CD14-positive monocyte (primary cell): ENCODE measurements around the gene DOHH. TPM values are rescaled to one million over a fixed set of nuclear protein-coding genes. Genes with fewer than 3 reads are reported as not detected.

Source experiments
- DNase-seq, 3 donors: peaks; one replicate each; pipeline ENCODE4 v3.0.0-alpha.2; 2011 to 2022
- H2AFZ ChIP-seq: 2 replicates; pipeline ENCODE4 v1.6.0; 2012; ENCODE audit warnings: mild to moderate bottlenecking, low read depth, low read length, inconsistent platforms; ENCODE audit not compliant: insufficient read depth, poor library complexity, severe bottlenecking
- H3K27ac ChIP-seq, 2 donors: 1 replicate in 1 of 2; 2 replicates in 1 of 2; pipeline ENCODE4 v1.5.1; 2012 to 2013; ENCODE audit warnings: low read length in 2 of 2, control low read depth in 1 of 2, inconsistent platforms in 1 of 2, low read depth in 1 of 2, mild to moderate bottlenecking in 1 of 2
- H3K27me3 ChIP-seq, 2 donors: one replicate each; pipeline versions ENCODE4 v1.6.0 to v1.6.1; 2011 to 2013; ENCODE audit warnings: low read length in 2 of 2; ENCODE audit not compliant: control insufficient read depth in 2 of 2, insufficient read depth in 2 of 2
- H3K36me3 ChIP-seq, 2 donors: replicated peaks in 1 of 2; 1 replicate in 1 of 2; 2 replicates in 1 of 2; pipeline versions ENCODE4 v1.5.1 to v1.6.1; 2012 to 2013; ENCODE audit warnings: low read length in 2 of 2, control low read depth in 1 of 2, inconsistent platforms in 1 of 2, mild to moderate bottlenecking in 1 of 2; ENCODE audit not compliant: insufficient read depth in 2 of 2, control insufficient read depth in 1 of 2
- H3K4me1 ChIP-seq, 2 donors: 1 replicate in 1 of 2; 2 replicates in 1 of 2; pipeline versions ENCODE4 v1.5.1 to v1.6.1; 2012 to 2013; ENCODE audit warnings: low read length in 2 of 2, control low read depth in 1 of 2, inconsistent platforms in 1 of 2, mild to moderate bottlenecking in 1 of 2, moderate library complexity in 1 of 2; ENCODE audit not compliant: insufficient read depth in 2 of 2, control insufficient read depth in 1 of 2
- H3K4me2 ChIP-seq: replicated peaks from 2 replicates; pipeline ENCODE3; 2012; ENCODE audit warnings: low read length, moderate library complexity, mild to moderate bottlenecking; ENCODE audit not compliant: poor library complexity, severe bottlenecking; ENCODE audit errors: extremely low read depth
- H3K4me3 ChIP-seq, 3 experiments: fragments of 200-600 bp in 1 of 3; sonication (generic) in 1 of 3; replicated peaks in 1 of 3; 1 replicate in 2 of 3; 2 replicates in 1 of 3; pipeline ENCODE4 v1.5.1; 2011 to 2013; ENCODE audit warnings: low read length in 3 of 3, mild to moderate bottlenecking in 3 of 3, control low read depth in 2 of 3, low read depth in 2 of 3, inconsistent platforms in 1 of 3, moderate library complexity in 1 of 3
- H3K79me2 ChIP-seq: 2 replicates; pipeline ENCODE4 v1.6.0; 2012; ENCODE audit warnings: mild to moderate bottlenecking, control low read depth, inconsistent platforms, low read length, moderate library complexity; ENCODE audit not compliant: insufficient read depth
- H3K9ac ChIP-seq: 2 replicates; pipeline ENCODE4 v1.6.0; 2017; ENCODE audit warnings: low read length, mild to moderate bottlenecking; ENCODE audit not compliant: insufficient read depth, poor library complexity, severe bottlenecking
- H3K9me3 ChIP-seq, 2 donors: replicated peaks in 1 of 2; 1 replicate in 1 of 2; 2 replicates in 1 of 2; pipeline versions ENCODE4 v1.5.1 to v1.6.1; 2012 to 2013; ENCODE audit warnings: low read length in 2 of 2, control low read depth in 1 of 2; ENCODE audit not compliant: control insufficient read depth in 1 of 2, insufficient read depth in 1 of 2
- H4K20me1 ChIP-seq: 2 replicates; pipeline ENCODE4 v1.6.0; 2012; ENCODE audit warnings: mild to moderate bottlenecking, low read length, control low read depth, moderate library complexity; ENCODE audit not compliant: insufficient read depth
- H3K27ac Mint-ChIP-seq, 7 donors: one replicate each; pipeline ENCODE4 v1.8.0; 2020; ENCODE audit warnings: mild to moderate bottlenecking in 7 of 7, mixed read lengths in 7 of 7, moderate library complexity in 6 of 7, inconsistent platforms in 2 of 7
- H3K27me3 Mint-ChIP-seq, 3 donors: one replicate each; pipeline ENCODE4 v1.8.0; 2021 to 2022; ENCODE audit warnings: low read depth in 3 of 3, mild to moderate bottlenecking in 3 of 3, mixed read lengths in 3 of 3, moderate library complexity in 3 of 3, inconsistent platforms in 1 of 3
- H3K36me3 Mint-ChIP-seq, 2 donors: one replicate each; pipeline ENCODE4 v1.8.0; 2020; ENCODE audit warnings: mixed read lengths in 2 of 2, inconsistent platforms in 1 of 2, mild to moderate bottlenecking in 1 of 2
- H3K4me1 Mint-ChIP-seq: one replicate; pipeline ENCODE4 v1.8.0; 2020; ENCODE audit warnings: mild to moderate bottlenecking, mixed read lengths
- H3K4me3 Mint-ChIP-seq, 2 donors: one replicate each; pipeline ENCODE4 v1.8.0; 2020; ENCODE audit warnings: mild to moderate bottlenecking in 2 of 2, mixed read lengths in 2 of 2, moderate library complexity in 1 of 2
- H3K9me3 Mint-ChIP-seq, 7 donors: one replicate each; pipeline ENCODE4 v1.8.0; 2020 to 2022; ENCODE audit warnings: mixed read lengths in 7 of 7, mild to moderate bottlenecking in 6 of 7, moderate library complexity in 6 of 7, inconsistent platforms in 2 of 7
- WGBS: methylation state at CpG from one replicate; pipeline ENCODE4 v1.1.5; 2013; ENCODE audit warnings: missing lambda C conversion rate; ENCODE audit not compliant: insufficient coverage; 5-methylcytosine and 5-hydroxymethylcytosine counted together
- intact Hi-C, 2 donors: fragments of 100-400 bp; cut with micrococcal nuclease; formaldehyde crosslinking; loops; one replicate each; pipeline versions ENCODE4 v1.15.0 to v1.15.1; 2023
- polyA minus RNA-seq: library from RNA; depleted of rRNA, polyadenylated mRNA; stranded (reverse); fragments of >200 nt; gene quantifications from 2 replicates; pipeline ENCODE4 v1.2.3, GENCODE V29; 2012
- polyA plus RNA-seq, 3 donors: library from polyadenylated mRNA; depleted of rRNA in 1 of 3; unstranded in 2 of 3; stranded (reverse) in 1 of 3; fragments of 300-500 nt in 2 of 3; fragments of >200 nt in 1 of 3; fragmentation: Illumina TruSeq in 2 of 3; gene quantifications; 1 replicate in 2 of 3; 2 replicates in 1 of 3; pipeline ENCODE4 v1.2.3, GENCODE V29; 2012 to 2021
- total RNA-seq, 12 experiments: library from RNA in 1 of 12; stranded (reverse) in 1 of 12; fragments of 120-200 nt in 1 of 12; gene quantifications; one replicate each; pipeline ENCODE4 v1.2.4 and lab custom pipeline; 2013 to 2026; ENCODE audit warnings: mixed read lengths in 6 of 12, inconsistent platforms in 1 of 12
- TF ChIP-seq, protein P1 (sequence below): fragments of 200-600 bp; IDR thresholded peaks from one replicate; pipeline ENCODE4 v1.8.0; 2022; ENCODE audit warnings: antibody characterized with exemption, mild to moderate bottlenecking

Gene DOHH, protein sequence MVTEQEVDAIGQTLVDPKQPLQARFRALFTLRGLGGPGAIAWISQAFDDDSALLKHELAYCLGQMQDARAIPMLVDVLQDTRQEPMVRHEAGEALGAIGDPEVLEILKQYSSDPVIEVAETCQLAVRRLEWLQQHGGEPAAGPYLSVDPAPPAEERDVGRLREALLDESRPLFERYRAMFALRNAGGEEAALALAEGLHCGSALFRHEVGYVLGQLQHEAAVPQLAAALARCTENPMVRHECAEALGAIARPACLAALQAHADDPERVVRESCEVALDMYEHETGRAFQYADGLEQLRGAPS
- 4.9 TPM for total RNA-seq (2013)
- polyA plus RNA-seq (1 to 10 TPM; 3.7 to 4.2 (median 4.1) TPM), polyA minus RNA-seq (4.6 and 8.7 TPM in 2 replicates), total RNA-seq (lab: John Stamatoyannopoulos, UW) (0.98 to 3.2 (median 2.2) reads per million in 11 experiments)

DNA sequence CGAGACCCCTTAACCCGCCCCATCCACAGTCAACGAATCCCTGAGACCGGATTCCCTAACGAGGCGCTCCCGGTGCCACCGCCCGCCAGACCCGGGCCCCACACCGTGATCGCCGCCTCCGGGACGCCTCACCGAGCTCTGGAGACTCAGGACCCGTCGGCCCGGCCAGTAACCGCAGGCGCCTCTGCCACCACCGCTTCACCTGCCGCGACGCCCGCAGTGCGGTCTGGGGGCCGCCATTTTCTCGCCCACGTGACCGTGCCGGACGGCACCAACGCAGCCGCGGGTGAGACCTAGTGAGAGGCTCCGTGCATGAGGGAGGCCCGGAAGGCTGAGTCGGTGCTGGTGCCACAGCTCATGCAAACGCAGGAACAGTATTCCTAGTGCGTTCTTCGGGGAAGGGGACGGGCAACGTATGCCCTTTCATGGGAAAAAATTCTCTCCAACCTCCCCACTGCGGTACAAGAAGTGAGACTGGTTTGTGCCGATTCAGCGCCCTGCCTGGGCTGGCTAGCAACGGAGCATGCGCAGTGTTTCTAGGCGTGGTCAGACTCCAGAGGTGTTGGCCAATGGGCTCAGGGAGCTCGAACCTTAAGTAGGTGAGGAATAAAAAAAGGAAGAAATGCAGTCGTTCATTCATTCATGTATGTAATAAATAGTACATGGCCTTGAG, at the start of gene DOHH:
DOHH (minus strand) TSS at position 246 of the 673 bp plus-strand sequence. CDS start 3,860 bp downstream, outside the sequence.
- peak; percentile 95 to 98 (median 96) for DNase-seq
- peaks cover 25% of the 10 kb centered on the region for H3K79me2 ChIP-seq
- Mint-ChIP-seq H3K9me3 (peaks cover 0 to 2% (median 0%) of the 10 kb centered on the region in 7 donors), H3K4me3 (peak within 1 kb of the TSS; percentile 88 to 92), H3K4me1 (peaks cover 23% of the 10 kb centered on the region), H3K27ac (peak within 1 kb of the TSS; percentile 94 to 98 (median 97)), H3K27me3 (peaks cover 0 to 2% (median 0%) of the 10 kb centered on the region in 3 donors), H3K36me3 (peaks cover 12 to 19% of the 10 kb centered on the region in 2 donors)
- TF ChIP-seq, protein P1, sequence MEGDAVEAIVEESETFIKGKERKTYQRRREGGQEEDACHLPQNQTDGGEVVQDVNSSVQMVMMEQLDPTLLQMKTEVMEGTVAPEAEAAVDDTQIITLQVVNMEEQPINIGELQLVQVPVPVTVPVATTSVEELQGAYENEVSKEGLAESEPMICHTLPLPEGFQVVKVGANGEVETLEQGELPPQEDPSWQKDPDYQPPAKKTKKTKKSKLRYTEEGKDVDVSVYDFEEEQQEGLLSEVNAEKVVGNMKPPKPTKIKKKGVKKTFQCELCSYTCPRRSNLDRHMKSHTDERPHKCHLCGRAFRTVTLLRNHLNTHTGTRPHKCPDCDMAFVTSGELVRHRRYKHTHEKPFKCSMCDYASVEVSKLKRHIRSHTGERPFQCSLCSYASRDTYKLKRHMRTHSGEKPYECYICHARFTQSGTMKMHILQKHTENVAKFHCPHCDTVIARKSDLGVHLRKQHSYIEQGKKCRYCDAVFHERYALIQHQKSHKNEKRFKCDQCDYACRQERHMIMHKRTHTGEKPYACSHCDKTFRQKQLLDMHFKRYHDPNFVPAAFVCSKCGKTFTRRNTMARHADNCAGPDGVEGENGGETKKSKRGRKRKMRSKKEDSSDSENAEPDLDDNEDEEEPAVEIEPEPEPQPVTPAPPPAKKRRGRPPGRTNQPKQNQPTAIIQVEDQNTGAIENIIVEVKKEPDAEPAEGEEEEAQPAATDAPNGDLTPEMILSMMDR = no peak
- H3K27ac ChIP-seq = peak within 1 kb of the TSS; percentile 78 to 100
- H3K4me1 ChIP-seq = peaks cover 21 to 26% of the 10 kb centered on the region in 2 donors
- H3K36me3 ChIP-seq = peaks cover 12 to 19% of the 10 kb centered on the region in 2 donors
- no peaks in the 10 kb centered on the region for H3K9me3 ChIP-seq
- H3K9ac ChIP-seq = peak within 1 kb of the TSS; percentile 96
- peak within 1 kb of the TSS; percentile 98 for H3K4me2 ChIP-seq
- H3K27me3 ChIP-seq = no peaks in the 10 kb centered on the region
- H3K4me3 ChIP-seq = peak within 1 kb of the TSS; percentile 74 to 92 (median 92)
- H2AFZ ChIP-seq = peak within 1 kb of the TSS; percentile 87
- no peaks in the 10 kb centered on the region for H4K20me1 ChIP-seq
- under 1% methylated on average over 45 of the region's 52 CpGs for WGBS
- intact Hi-C loops = loop anchor here in 1 of 2 donors (10.0 kb wide), 1 partner anchor 66 kb away; no protein-coding TSS in a partner anchor

DNA sequence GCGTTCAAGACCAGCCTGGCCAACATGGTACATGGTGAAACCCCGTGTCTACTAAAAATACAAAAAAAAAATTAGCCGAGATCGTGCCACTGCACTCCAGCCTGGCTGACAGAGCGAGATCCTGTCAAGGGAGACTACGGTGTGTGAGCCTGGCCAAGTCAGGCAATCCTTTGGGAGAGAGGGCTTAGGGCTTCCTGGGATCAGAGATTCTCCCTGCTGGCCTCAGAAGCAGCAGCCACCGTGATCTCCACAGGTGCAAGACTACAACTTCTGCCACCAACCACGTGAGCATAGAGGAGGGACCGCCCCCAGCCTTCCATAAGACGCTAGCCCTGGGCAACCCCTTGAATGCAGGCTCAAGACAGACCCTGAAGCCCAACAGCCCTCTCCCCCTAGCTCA, 49.3 kb upstream of the DOHH start:
- Histone ChIP-seq H3K27ac (peak overlapping the region; percentile 28 to 44), H3K9me3 (no peaks in the 10 kb centered on the region), H4K20me1 (peaks cover 35% of the 10 kb centered on the region), H3K4me2 (no peak overlapping the region), H3K9ac (no peak overlapping the region), H3K27me3 (no peaks in the 10 kb centered on the region), H3K4me3 (no peak overlapping the region), H3K36me3 (peaks cover 27 to 43% of the 10 kb centered on the region in 2 donors), H3K79me2 (peaks cover 57% of the 10 kb centered on the region), H2AFZ (no peak overlapping the region), H3K4me1 (peaks cover 61 to 72% of the 10 kb centered on the region in 2 donors)
- TF ChIP-seq, protein P1 = no peak
- H3K4me3 Mint-ChIP-seq = no peak overlapping the region
- H3K4me1 Mint-ChIP-seq = peaks cover 54% of the 10 kb centered on the region
- peak overlapping the region; percentile 93 to 99 (median 97) for H3K27ac Mint-ChIP-seq
- DNase-seq = no peak
- 92% methylated on average over 7 of the region's 10 CpGs for WGBS
- H3K27me3 Mint-ChIP-seq = no peaks in the 10 kb centered on the region
- peaks cover 37 to 47% of the 10 kb centered on the region in 2 donors for H3K36me3 Mint-ChIP-seq
- intact Hi-C loops = loop anchor here (5.0 kb wide), 4 partner anchors 32 to 77 kb away; partner anchors contain the start of genes CACTIN (in 1 of the 2) and FZR1 (in 1 of the 2)
- H3K9me3 Mint-ChIP-seq = peaks cover 0 to 2% (median 0%) of the 10 kb centered on the region in 7 donors
